Parietal lobe (tissue), 1 donor: ENCODE data around the gene PLAAT3. TPM values are rescaled to one million over a fixed set of nuclear protein-coding genes. Genes with fewer than 3 reads are reported as not detected.

ENCODE experiments used
- total RNA-seq: library from RNA; depleted of rRNA; stranded (reverse); fragments of >200 nt; gene quantifications from one replicate; pipeline ENCODE4 v1.2.3, GENCODE V29; 2014

Gene PLAAT3
- 3.1 TPM for total RNA-seq

GRCh38 chr11:63614136-63614671 is at the start of gene PLAAT3:
Gene PLAAT3 (minus strand): TSS chr11:63614433. CDS start chr11:63614014, 419 bp downstream.

DNA sequence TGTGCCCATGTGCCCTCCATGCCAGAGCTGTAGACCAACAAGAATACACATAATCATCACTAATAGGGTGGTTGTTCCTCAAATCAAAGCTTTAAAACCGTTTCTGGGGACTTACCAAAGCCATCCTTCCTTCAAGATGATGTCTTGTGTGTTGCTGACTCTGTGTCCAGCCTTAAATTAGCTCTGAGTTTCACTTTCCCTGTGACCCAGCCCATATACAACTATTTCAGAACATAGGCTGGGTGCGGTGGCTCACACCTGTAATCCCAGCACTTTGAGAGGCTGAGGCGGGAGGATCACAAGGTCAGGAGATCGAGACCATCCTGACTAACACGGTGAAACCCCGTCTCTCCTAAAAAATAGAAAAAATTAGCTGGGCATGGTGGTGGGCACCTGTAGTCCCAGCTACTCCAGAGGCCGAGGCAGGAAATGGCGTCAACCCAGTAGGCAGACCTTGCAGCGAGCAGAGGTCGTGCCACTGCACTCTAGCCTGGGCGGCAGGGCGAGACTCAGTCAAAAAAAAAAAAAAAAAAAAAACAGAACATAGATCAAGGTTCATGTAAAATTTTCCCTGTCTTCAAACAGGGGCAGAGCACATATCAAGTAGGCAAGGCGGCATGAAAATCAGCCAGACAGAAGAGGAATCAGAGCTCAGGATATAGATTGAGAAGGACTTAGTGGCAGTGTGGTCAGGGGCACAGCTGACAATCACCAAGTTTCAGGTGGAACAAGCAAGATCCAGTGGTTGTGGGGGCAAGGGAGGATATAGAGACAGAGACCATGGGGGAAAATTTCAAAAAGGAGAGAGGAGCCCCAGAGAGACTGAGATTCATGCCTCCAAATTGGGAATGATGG is 50.8 kb downstream of the PLAAT3 start, which contains the start of gene PLAAT2:
Gene PLAAT2, minus strand, starts transcription at position 179 of the 855 bp plus-strand sequence. Its CDS starts 55 bp downstream, at position 124.

GRCh38 chr11:63536669-63537292 is 77.5 kb downstream of the PLAAT3 start, which contains the start of gene PLAAT4:
Gene PLAAT4 (plus strand): TSS chr11:63536808. CDS start chr11:63536869, 61 bp downstream.

Other genes with a start within 250 kb of the PLAAT3 start
- gene SLC22A9, start 244.6 kb downstream of the PLAAT3 start, total RNA-seq: not detected
- 1.9 TPM for gene PLAAT5, start 123.3 kb downstream of the PLAAT3 start, total RNA-seq
- not detected for gene LGALS12, start 108.3 kb downstream of the PLAAT3 start, total RNA-seq
- gene PLAAT4, start 77.6 kb downstream of the PLAAT3 start, total RNA-seq: 0.94 TPM
- not detected for gene PLAAT2, start 51.1 kb downstream of the PLAAT3 start, total RNA-seq
- gene ATL3, start 56.9 kb upstream of the PLAAT3 start, total RNA-seq: 17.2 TPM
- 319 TPM for gene RTN3, start 67.1 kb upstream of the PLAAT3 start, total RNA-seq
- gene ZFTA, start 154.3 kb upstream of the PLAAT3 start, total RNA-seq: 87.3 TPM
- gene SPINDOC, start 199.0 kb upstream of the PLAAT3 start, total RNA-seq: 13.8 TPM
- 33.5 TPM for gene MARK2, start 224.7 kb upstream of the PLAAT3 start, total RNA-seq